Measurements from ENCODE around the gene RUNX3. TPM values are rescaled to one million over a fixed set of nuclear protein-coding genes. Genes with fewer than 3 reads are reported as not detected.

Gene RUNX3
- polyA plus RNA-seq, 3 donors: 4.4 to 27.9 (median 6.7) TPM

DNA sequence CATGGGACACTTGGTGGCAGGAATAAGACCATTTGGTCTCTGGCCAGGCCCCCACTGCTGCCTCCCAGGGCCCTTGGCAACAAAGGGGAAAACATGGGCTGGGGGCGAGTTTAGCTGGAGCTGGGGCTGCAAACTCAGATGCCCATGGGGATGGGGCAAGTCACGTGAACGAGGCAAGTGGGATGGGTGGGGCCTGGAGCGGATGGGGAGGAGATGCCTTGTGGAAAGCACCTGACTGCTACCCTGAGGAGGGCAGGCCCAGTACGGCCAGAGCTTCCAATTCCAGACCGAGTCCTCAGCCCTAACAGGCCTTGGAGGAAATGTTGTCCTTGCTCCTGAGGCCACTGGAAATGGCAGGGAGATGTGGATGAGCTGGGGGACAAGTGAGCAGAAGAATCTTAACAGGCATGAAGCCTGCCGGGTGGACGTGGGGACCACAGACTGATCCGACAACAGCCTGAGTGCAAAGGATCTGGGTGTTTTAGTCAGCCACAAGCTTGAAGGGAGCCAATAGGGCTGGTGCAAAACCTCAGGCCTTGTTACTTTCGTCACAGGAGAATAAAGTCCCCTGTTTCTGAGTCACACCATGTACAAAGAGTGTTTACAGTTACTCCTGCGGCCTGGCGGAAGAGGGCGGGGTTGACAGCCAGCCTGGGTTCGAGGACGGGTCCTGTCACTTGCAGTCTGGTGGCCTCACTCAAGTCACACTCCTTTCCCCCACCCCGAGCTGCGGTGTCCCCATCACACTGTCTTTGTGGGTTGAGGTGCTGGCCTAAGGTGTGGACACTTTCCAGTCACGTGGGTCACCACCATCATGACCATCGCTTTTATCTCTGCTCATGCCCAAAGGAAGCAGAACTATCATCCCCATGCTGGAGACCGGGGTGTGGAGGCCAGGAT lies 19.1 kb downstream of the RUNX3 start:
- peaks cover 22% of the 10 kb centered on the region for H3K4me1 Mint-ChIP-seq
- intact Hi-C loops (cut with micrococcal nuclease): loop anchor here in 1 of 2 donors (10.0 kb wide), 1 partner anchor 294 kb away; no protein-coding TSS in a partner anchor
- peaks cover 2 to 9% (median 5%) of the 10 kb centered on the region in 7 donors for H3K9me3 Mint-ChIP-seq
- peaks cover 0 to 3% (median 0%) of the 10 kb centered on the region in 3 donors for H3K27me3 Mint-ChIP-seq (ENCODE audit: low read depth in 3 of 3)
- Histone ChIP-seq H4K20me1 (ENCODE audit: insufficient read depth, low read length) (peaks cover 88% of the 10 kb centered on the region), H2AFZ (ENCODE audit: insufficient read depth, low read depth, low read length, poor library complexity, severe bottlenecking) (no peak overlapping the region), H3K27ac (ENCODE audit: low read depth in 1 of 2, low read length in 2 of 2) (no peak overlapping the region), H3K4me2 (replicated peaks; ENCODE audit: extremely low read depth, low read length, poor library complexity, severe bottlenecking) (no peak overlapping the region), H3K4me3 (replicated peaks in 1 of 3; ENCODE audit: low read depth in 2 of 3, low read length in 3 of 3) (no peak overlapping the region), H3K79me2 (ENCODE audit: insufficient read depth, low read length) (no peaks in the 10 kb centered on the region), H3K27me3 (ENCODE audit: control insufficient read depth in 2 of 2, insufficient read depth in 2 of 2, low read length in 2 of 2) (no peaks in the 10 kb centered on the region), H3K36me3 (replicated peaks in 1 of 2; ENCODE audit: control insufficient read depth in 1 of 2, insufficient read depth in 2 of 2, low read length in 2 of 2) (peaks cover 7 to 50% of the 10 kb centered on the region in 2 donors), H3K9me3 (replicated peaks in 1 of 2; ENCODE audit: control insufficient read depth in 1 of 2, insufficient read depth in 1 of 2, low read length in 2 of 2) (peaks cover 0 to 2% of the 10 kb centered on the region in 2 donors), H3K9ac (ENCODE audit: insufficient read depth, low read length, poor library complexity, severe bottlenecking) (no peak overlapping the region), H3K4me1 (ENCODE audit: control insufficient read depth in 1 of 2, insufficient read depth in 2 of 2, low read length in 2 of 2) (peaks cover 5 to 8% of the 10 kb centered on the region in 2 donors)
- no peak overlapping the region for H3K4me3 Mint-ChIP-seq
- H3K36me3 Mint-ChIP-seq: peaks cover 37 to 44% of the 10 kb centered on the region in 2 donors
- peak; percentile 37 to 62 (median 37) for DNase-seq
- H3K27ac Mint-ChIP-seq: peak overlapping the region in 6 of 7 donors; percentile 17 to 87 (median 72)
- 85% methylated on average over 16 of the region's 20 CpGs for WGBS (ENCODE audit: insufficient coverage)
- TF ChIP-seq, protein P1, sequence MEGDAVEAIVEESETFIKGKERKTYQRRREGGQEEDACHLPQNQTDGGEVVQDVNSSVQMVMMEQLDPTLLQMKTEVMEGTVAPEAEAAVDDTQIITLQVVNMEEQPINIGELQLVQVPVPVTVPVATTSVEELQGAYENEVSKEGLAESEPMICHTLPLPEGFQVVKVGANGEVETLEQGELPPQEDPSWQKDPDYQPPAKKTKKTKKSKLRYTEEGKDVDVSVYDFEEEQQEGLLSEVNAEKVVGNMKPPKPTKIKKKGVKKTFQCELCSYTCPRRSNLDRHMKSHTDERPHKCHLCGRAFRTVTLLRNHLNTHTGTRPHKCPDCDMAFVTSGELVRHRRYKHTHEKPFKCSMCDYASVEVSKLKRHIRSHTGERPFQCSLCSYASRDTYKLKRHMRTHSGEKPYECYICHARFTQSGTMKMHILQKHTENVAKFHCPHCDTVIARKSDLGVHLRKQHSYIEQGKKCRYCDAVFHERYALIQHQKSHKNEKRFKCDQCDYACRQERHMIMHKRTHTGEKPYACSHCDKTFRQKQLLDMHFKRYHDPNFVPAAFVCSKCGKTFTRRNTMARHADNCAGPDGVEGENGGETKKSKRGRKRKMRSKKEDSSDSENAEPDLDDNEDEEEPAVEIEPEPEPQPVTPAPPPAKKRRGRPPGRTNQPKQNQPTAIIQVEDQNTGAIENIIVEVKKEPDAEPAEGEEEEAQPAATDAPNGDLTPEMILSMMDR (IDR thresholded peaks at IDR 0.05): no peak

DNA sequence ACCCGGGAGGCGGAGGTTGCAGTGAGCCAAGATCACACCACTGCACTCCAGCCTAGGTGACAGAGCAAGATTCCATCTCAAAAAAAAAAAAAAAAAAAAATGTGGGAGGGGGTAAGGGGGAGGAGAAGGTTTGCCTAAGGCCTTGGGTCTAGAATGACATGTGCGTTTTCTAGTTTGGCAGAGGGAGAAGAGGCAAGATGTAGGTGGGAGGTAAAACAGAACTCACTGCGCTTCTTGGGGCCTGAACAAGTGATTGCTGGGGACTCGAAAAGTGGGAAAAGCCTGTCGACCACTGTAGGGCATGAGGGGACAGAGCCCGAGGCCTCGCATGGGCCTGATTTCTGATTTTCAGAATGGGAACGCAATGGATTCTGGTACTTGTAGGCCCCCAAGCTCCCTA lies 19.9 kb downstream of the RUNX3 start:
- peaks cover 22% of the 10 kb centered on the region for H3K4me1 Mint-ChIP-seq
- H3K27ac Mint-ChIP-seq: peak overlapping the region in 2 of 7 donors; percentile 59 to 87
- H3K27me3 Mint-ChIP-seq (ENCODE audit: low read depth in 3 of 3): no peaks in the 10 kb centered on the region
- intact Hi-C loops (cut with micrococcal nuclease): loop anchor here in 1 of 2 donors (10.0 kb wide), 1 partner anchor 295 kb away; no protein-coding TSS in a partner anchor
- Histone ChIP-seq H3K36me3 (replicated peaks in 1 of 2; ENCODE audit: control insufficient read depth in 1 of 2, insufficient read depth in 2 of 2, low read length in 2 of 2) (peaks cover 12 to 56% of the 10 kb centered on the region in 2 donors), H3K9ac (ENCODE audit: insufficient read depth, low read length, poor library complexity, severe bottlenecking) (no peak overlapping the region), H4K20me1 (ENCODE audit: insufficient read depth, low read length) (peaks cover 89% of the 10 kb centered on the region), H2AFZ (ENCODE audit: insufficient read depth, low read depth, low read length, poor library complexity, severe bottlenecking) (no peak overlapping the region), H3K4me3 (replicated peaks in 1 of 3; ENCODE audit: low read depth in 2 of 3, low read length in 3 of 3) (no peak overlapping the region), H3K4me1 (ENCODE audit: control insufficient read depth in 1 of 2, insufficient read depth in 2 of 2, low read length in 2 of 2) (peaks cover 5 to 8% of the 10 kb centered on the region in 2 donors), H3K9me3 (replicated peaks in 1 of 2; ENCODE audit: control insufficient read depth in 1 of 2, insufficient read depth in 1 of 2, low read length in 2 of 2) (peaks cover 0 to 2% of the 10 kb centered on the region in 2 donors), H3K79me2 (ENCODE audit: insufficient read depth, low read length) (no peaks in the 10 kb centered on the region), H3K27ac (ENCODE audit: low read depth in 1 of 2, low read length in 2 of 2) (no peak overlapping the region), H3K27me3 (ENCODE audit: control insufficient read depth in 2 of 2, insufficient read depth in 2 of 2, low read length in 2 of 2) (no peaks in the 10 kb centered on the region), H3K4me2 (replicated peaks; ENCODE audit: extremely low read depth, low read length, poor library complexity, severe bottlenecking) (no peak overlapping the region)
- DNase-seq: no peak
- 99% methylated on average over 7 of the region's 9 CpGs for WGBS (ENCODE audit: insufficient coverage)
- H3K36me3 Mint-ChIP-seq: peaks cover 35 to 46% of the 10 kb centered on the region in 2 donors
- no peak overlapping the region for H3K4me3 Mint-ChIP-seq
- TF ChIP-seq, protein P1 (IDR thresholded peaks at IDR 0.05): no peak
- peaks cover 2 to 9% (median 5%) of the 10 kb centered on the region in 7 donors for H3K9me3 Mint-ChIP-seq
